Stimulated activated CD4-positive, alpha-beta T cell treated with anti-CD3 and anti-CD28 coated beads, Interleukin-15, amount 100 ng/mL, for 1 hour (primary cell): ENCODE measurements around the gene OTOP3.
"Not testable (repeated sequence)": the region's sequence is repeated elsewhere in the genome, so short reads cannot be mapped to it uniquely, and the experiment has no call there.

ENCODE experiments used
- DNase-seq, 2 donors: peaks; one replicate each; pipeline ENCODE4 v3.0.0-alpha.2; 2020; ENCODE audit warnings: low read depth in 1 of 2, low spot score in 1 of 2

The OTOP3 gene

GRCh38 chr17:74961657-74962350 is 26.1 kb downstream of the OTOP3 start:
- peak; percentile 69 to 70 for DNase-seq

GRCh38 chr17:74962622-74963394 is 27.1 kb downstream of the OTOP3 start:
- DNase-seq = no peak

- DNase-seq = no peak
These were observed 28.0 kb downstream of the OTOP3 start for GRCh38 chr17:74963656-74964055.

GRCh38 chr17:74964246-74964761 is 28.6 kb downstream of the OTOP3 start:
- no peak for DNase-seq

GRCh38 chr17:74964988-74965622 is 29.4 kb downstream of the OTOP3 start:
- DNase-seq = no peak

GRCh38 chr17:74968361-74968780 is 32.7 kb downstream of the OTOP3 start:
- DNase-seq = no peak

- DNase-seq = not testable (repeated sequence)
These were observed 33.8 kb downstream of the OTOP3 start for GRCh38 chr17:74969501-74969900.

- DNase-seq = no peak
These were observed 34.7 kb downstream of the OTOP3 start for GRCh38 chr17:74970395-74970794.

- DNase-seq = no peak
These were observed 35.6 kb downstream of the OTOP3 start for GRCh38 chr17:74971069-74971841.

GRCh38 chr17:74971842-74972106 is 36.1 kb downstream of the OTOP3 start:
- DNase-seq = no peak

- DNase-seq = peak; percentile 70 to 79
These were observed 36.6 kb downstream of the OTOP3 start, which contains the start of gene HID1 for GRCh38 chr17:74972107-74972972. Gene HID1 (minus strand): TSS chr17:74972759. CDS start chr17:74972656, 103 bp downstream.

GRCh38 chr17:74972973-74973328 is 37.3 kb downstream of the OTOP3 start:
- no peak for DNase-seq

GRCh38 chr17:74975943-74976342 is 40.2 kb downstream of the OTOP3 start:
- no peak for DNase-seq

GRCh38 chr17:74977802-74978201 is 42.1 kb downstream of the OTOP3 start:
- no peak for DNase-seq

- no peak for DNase-seq
These were observed 42.5 kb downstream of the OTOP3 start for GRCh38 chr17:74978240-74978639.

- no peak for DNase-seq
These were observed 43.9 kb downstream of the OTOP3 start for GRCh38 chr17:74979408-74980146.

- DNase-seq = no peak
These were observed 45.8 kb downstream of the OTOP3 start for GRCh38 chr17:74981318-74981978.

GRCh38 chr17:74981979-74982662 is 46.4 kb downstream of the OTOP3 start:
- DNase-seq = peak; percentile 55 to 62
